Calu3 (cell line): ENCODE data around the gene ZNF568. TPM values are rescaled to one million over a fixed set of nuclear protein-coding genes. Genes with fewer than 3 reads are reported as not detected.

ENCODE experiments used
- BruUV-seq: library from RNA; stranded (reverse); fragments of 400-500 nt; replicated peaks from 2 replicates; lab custom pipeline; 2021; lab: Mats Ljungman, UMichigan
- CTCF ChIA-PET: fragments of 300-600 bp; sonication (Branson Sonifier 250); formaldehyde crosslinking; loops from one replicate; lab custom pipeline; 2022; ENCODE audit warnings: antibody characterized with exemption; lab: Charles Lee
- DNase-seq: peaks from one replicate; pipeline ENCODE4 v3.0.0; 2022
- H3K27ac Mint-ChIP-seq: one replicate; pipeline ENCODE4 v1.8.0; 2022; ENCODE audit warnings: mixed read lengths; ENCODE audit not compliant: unreplicated experiment
- H3K27me3 Mint-ChIP-seq: one replicate; pipeline ENCODE4 v1.8.0; 2022; ENCODE audit warnings: mixed read lengths; ENCODE audit not compliant: unreplicated experiment
- H3K36me3 Mint-ChIP-seq: one replicate; pipeline ENCODE4 v1.8.0; 2022; ENCODE audit warnings: mild to moderate bottlenecking, moderate library complexity, mixed read lengths; ENCODE audit not compliant: insufficient read depth, unreplicated experiment
- H3K4me1 Mint-ChIP-seq: one replicate; pipeline ENCODE4 v1.8.0; 2022; ENCODE audit warnings: mild to moderate bottlenecking, low read depth, mixed read lengths; ENCODE audit not compliant: unreplicated experiment
- H3K4me3 Mint-ChIP-seq: one replicate; pipeline ENCODE4 v1.8.0; 2022; ENCODE audit warnings: mild to moderate bottlenecking, low read depth, moderate library complexity, mixed read lengths; ENCODE audit not compliant: unreplicated experiment
- H3K9me3 Mint-ChIP-seq: one replicate; pipeline ENCODE4 v1.8.0; 2022; ENCODE audit warnings: low read depth, mixed read lengths; ENCODE audit not compliant: unreplicated experiment
- intact Hi-C: fragments of 100-400 bp; cut with micrococcal nuclease; formaldehyde crosslinking; loops from one replicate; pipeline ENCODE4 v1.10.0; 2022; ENCODE audit not compliant: unreplicated experiment
- total RNA-seq: library from RNA; stranded (reverse); gene quantifications from 2 replicates; pipeline ENCODE4 v1.2.3, GENCODE V29; 2022
- TF ChIP-seq, protein P1 (sequence below): fragments of 200-600 bp; IDR thresholded peaks from one replicate; pipeline ENCODE4 v1.8.0; 2022; ENCODE audit warnings: antibody characterized with exemption; ENCODE audit not compliant: unreplicated experiment

The ZNF568 gene
- total RNA-seq, 1 experiment from 2014 or later: 4.4 TPM

DNA sequence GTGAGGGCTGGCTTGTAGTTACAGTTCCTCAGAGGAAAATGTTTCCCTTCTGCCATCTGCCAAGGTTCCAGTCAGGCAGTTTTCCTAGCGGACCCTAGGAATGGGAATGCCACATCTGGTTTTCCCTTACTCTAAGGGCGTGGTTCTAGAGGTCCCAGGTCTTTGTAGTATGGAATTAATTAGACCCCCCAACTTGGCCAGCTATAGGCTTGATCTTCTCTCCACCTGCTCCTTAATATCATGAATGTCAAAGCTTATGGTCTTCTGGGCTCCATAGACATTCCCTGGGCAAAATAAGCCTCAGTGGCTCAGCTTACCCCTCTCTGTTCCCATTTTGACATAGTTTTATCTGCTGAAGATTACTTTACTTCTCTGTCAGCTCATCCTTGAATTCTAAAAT is 70.0 kb downstream of the ZNF568 start:
- TF ChIP-seq, protein P1, sequence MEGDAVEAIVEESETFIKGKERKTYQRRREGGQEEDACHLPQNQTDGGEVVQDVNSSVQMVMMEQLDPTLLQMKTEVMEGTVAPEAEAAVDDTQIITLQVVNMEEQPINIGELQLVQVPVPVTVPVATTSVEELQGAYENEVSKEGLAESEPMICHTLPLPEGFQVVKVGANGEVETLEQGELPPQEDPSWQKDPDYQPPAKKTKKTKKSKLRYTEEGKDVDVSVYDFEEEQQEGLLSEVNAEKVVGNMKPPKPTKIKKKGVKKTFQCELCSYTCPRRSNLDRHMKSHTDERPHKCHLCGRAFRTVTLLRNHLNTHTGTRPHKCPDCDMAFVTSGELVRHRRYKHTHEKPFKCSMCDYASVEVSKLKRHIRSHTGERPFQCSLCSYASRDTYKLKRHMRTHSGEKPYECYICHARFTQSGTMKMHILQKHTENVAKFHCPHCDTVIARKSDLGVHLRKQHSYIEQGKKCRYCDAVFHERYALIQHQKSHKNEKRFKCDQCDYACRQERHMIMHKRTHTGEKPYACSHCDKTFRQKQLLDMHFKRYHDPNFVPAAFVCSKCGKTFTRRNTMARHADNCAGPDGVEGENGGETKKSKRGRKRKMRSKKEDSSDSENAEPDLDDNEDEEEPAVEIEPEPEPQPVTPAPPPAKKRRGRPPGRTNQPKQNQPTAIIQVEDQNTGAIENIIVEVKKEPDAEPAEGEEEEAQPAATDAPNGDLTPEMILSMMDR: no peak
- CTCF ChIA-PET: no interaction called here
- Mint-ChIP-seq H3K4me1 (no peaks in the 10 kb centered on the region), H3K27me3 (no peaks in the 10 kb centered on the region), H3K27ac (no peak overlapping the region), H3K9me3 (peaks cover 26% of the 10 kb centered on the region), H3K36me3 (peaks cover 5% of the 10 kb centered on the region), H3K4me3 (no peak overlapping the region)
- intact Hi-C loops: no loop called here
- no TSS peak for BruUV-seq
- DNase-seq: no peak

DNA sequence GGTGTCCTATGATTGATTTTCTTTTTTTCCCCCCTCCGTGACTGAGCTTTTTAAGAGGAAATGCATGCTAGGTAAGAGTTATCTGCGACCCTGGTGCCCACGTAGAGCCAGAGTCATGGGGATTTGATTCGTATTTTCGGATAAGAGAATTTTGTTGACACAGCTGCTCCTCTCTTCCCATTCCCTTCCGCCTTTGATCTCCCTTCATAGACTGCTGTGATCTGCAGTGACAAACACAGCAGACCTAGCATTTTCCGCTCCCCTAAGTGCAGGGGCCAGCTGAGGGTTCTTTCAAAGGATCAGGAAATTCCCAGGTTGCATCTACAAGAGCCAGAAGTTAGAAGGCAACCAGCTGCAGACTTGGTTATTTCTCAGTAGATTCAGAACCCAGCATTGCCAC is 70.5 kb downstream of the ZNF568 start:
- peaks cover 5% of the 10 kb centered on the region for H3K36me3 Mint-ChIP-seq
- BruUV-seq: no TSS peak
- TF ChIP-seq, protein P1: no peak
- H3K9me3 Mint-ChIP-seq: peaks cover 27% of the 10 kb centered on the region
- CTCF ChIA-PET: no interaction called here
- DNase-seq: no peak
- no peak overlapping the region for H3K27ac Mint-ChIP-seq
- no peaks in the 10 kb centered on the region for H3K27me3 Mint-ChIP-seq
- H3K4me3 Mint-ChIP-seq: no peak overlapping the region
- intact Hi-C loops: no loop called here
- no peaks in the 10 kb centered on the region for H3K4me1 Mint-ChIP-seq

DNA sequence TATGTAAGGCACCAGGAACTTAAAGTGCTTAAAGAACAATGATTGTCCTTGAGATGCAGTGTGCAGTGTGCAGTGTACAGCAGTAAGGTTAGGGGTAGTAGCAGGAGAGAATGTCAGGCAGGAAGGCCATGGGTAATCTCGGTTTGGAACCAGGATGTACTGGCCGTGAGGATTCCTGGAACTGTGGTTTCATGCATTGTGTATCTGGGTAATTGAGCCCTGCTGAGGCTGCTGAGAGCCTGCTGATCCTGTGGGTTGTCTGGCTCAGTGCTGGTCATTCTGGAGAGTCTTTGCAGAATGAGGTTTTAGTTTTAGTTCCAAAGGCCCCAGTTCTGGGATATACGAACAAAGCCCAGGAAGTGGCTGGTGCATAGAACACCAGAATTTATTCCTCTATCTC is 71.0 kb downstream of the ZNF568 start:
- H3K4me3 Mint-ChIP-seq: no peak overlapping the region
- BruUV-seq: no TSS peak
- peaks cover 25% of the 10 kb centered on the region for H3K9me3 Mint-ChIP-seq
- CTCF ChIA-PET: interaction anchor here (0.5 kb wide), 1 partner anchor 225 kb away, joined by 6 read pairs; no protein-coding TSS in a partner anchor
- intact Hi-C loops: no loop called here
- TF ChIP-seq, protein P1: no peak
- H3K36me3 Mint-ChIP-seq: peaks cover 5% of the 10 kb centered on the region
- H3K27me3 Mint-ChIP-seq: no peaks in the 10 kb centered on the region
- H3K27ac Mint-ChIP-seq: no peak overlapping the region
- no peak for DNase-seq
- H3K4me1 Mint-ChIP-seq: no peaks in the 10 kb centered on the region

DNA sequence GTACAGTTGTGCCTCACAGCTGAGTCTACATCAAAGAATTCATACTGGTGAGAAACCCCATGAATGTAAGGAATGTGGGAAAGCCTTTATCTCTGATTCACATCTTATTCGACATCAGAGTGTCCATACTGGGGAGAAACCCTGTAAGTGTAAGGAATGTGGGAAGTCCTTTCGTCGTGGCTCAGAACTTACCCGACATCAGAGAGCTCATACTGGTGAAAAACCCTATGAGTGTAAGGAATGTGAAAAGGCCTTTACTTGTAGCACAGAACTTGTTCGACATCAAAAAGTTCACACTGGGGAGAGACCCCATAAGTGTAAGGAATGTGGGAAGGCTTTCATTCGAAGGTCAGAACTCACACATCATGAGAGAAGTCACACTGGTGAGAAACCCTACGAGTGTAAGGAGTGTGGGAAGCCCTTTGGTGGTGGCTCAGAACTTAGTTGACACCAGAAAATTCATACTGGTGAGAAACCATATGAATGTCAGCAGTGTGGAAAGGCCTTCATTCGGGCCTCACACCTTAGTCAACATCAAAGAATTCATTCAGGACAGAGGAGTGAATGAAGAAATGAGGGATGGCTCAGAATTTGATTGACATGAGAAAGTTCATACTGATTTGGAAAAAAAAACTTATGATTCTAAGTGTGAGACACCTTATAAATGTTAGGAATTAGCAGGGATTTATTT is 81.2 kb downstream of the ZNF568 start:
- Mint-ChIP-seq H3K9me3 (peaks cover 38% of the 10 kb centered on the region), H3K4me3 (no peak overlapping the region), H3K27ac (no peak overlapping the region), H3K27me3 (no peaks in the 10 kb centered on the region), H3K4me1 (no peaks in the 10 kb centered on the region), H3K36me3 (no peaks in the 10 kb centered on the region)
- intact Hi-C loops: no loop called here
- CTCF ChIA-PET: no interaction called here
- no TSS peak for BruUV-seq
- TF ChIP-seq, protein P1: no peak
- DNase-seq: no peak
